H1 (cell line): ENCODE measurements around the gene AOPEP. TPM values are rescaled to one million over a fixed set of nuclear protein-coding genes. Genes with fewer than 3 reads are reported as not detected.

ENCODE experiments used
- CTCF ChIA-PET: fragments of 300-600 bp; sonication (Branson Sonifier 250); formaldehyde crosslinking; loops from one replicate; lab custom pipeline; 2021; ENCODE audit not compliant: partially characterized antibody; lab: Charles Lee
- POLR2A ChIA-PET: fragments of 300-600 bp; sonication (Branson Sonifier 250); formaldehyde crosslinking; loops from one replicate; lab custom pipeline; 2021; ENCODE audit warnings: inconsistent platforms; ENCODE audit not compliant: partially characterized antibody; lab: Charles Lee
- DNase-seq, 2 experiments: peaks; one replicate each; pipeline versions ENCODE4 v3.0.0 to v3.0.0-alpha.2; 2010 to 2022; ENCODE audit warnings: low spot score in 2 of 2, low read depth in 1 of 2, mixed read lengths in 1 of 2
- FAIRE-seq: peaks from 2 replicates; lab custom pipeline; 2011; peaks lifted over from hg19 to GRCh38; lab: Jason Lieb, UNC
- H2AFZ ChIP-seq: 2 replicates; pipeline ENCODE4 v1.8.1; 2012; ENCODE audit warnings: low read length, inconsistent platforms
- H2AK5ac ChIP-seq: 2 replicates; pipeline ENCODE4 v1.6.1; 2013; ENCODE audit warnings: low read depth, low read length
- H2BK120ac ChIP-seq: replicated peaks from 2 replicates; pipeline ENCODE3; 2013; ENCODE audit warnings: low read depth, low read length, inconsistent platforms
- H2BK12ac ChIP-seq: 2 replicates; pipeline ENCODE4 v1.6.1; 2013; ENCODE audit warnings: low read depth, low read length
- H2BK15ac ChIP-seq: 2 replicates; pipeline ENCODE4 v1.6.1; 2013; ENCODE audit warnings: low read length
- H2BK20ac ChIP-seq: 2 replicates; pipeline ENCODE4 v1.6.1; 2013; ENCODE audit warnings: low read length
- H2BK5ac ChIP-seq: 2 replicates; pipeline ENCODE4 v1.6.1; 2013; ENCODE audit warnings: low read depth, low read length
- H3K14ac ChIP-seq: 2 replicates; pipeline ENCODE4 v1.6.1; 2013; ENCODE audit warnings: inconsistent platforms; ENCODE audit not compliant: insufficient read length
- H3K18ac ChIP-seq: 2 replicates; pipeline ENCODE4 v1.6.1; 2013; ENCODE audit warnings: low read length; ENCODE audit errors: extremely low read depth
- H3K23ac ChIP-seq: 2 replicates; pipeline ENCODE4 v1.6.1; 2013; ENCODE audit warnings: inconsistent platforms; ENCODE audit not compliant: insufficient read length
- H3K23me2 ChIP-seq: 2 replicates; pipeline ENCODE4 v1.6.1; 2013; ENCODE audit warnings: low read depth, low read length
- H3K27ac ChIP-seq: 2 replicates; pipeline ENCODE4 v1.6.1; 2011; ENCODE audit warnings: low read depth, low read length, inconsistent platforms
- H3K27me3 ChIP-seq, 4 experiments: replicated peaks in 1 of 4; 1 replicate in 1 of 4; 2 replicates in 3 of 4; pipeline versions ENCODE4 v1.6.1 to v1.8.1; 2011 to 2013; ENCODE audit warnings: low read length in 3 of 4, mild to moderate bottlenecking in 3 of 4, inconsistent platforms in 2 of 4, mixed read lengths in 2 of 4, moderate library complexity in 1 of 4; ENCODE audit not compliant: control insufficient read depth in 3 of 4, insufficient read depth in 3 of 4; ENCODE audit errors: extremely low read depth in 1 of 4
- H3K36me3 ChIP-seq, 4 experiments: 2 replicates each; pipeline versions ENCODE4 v1.6.1 to v1.8.1; 2011 to 2013; ENCODE audit warnings: mild to moderate bottlenecking in 4 of 4, low read length in 3 of 4, moderate library complexity in 2 of 4, control low read depth in 1 of 4, inconsistent platforms in 1 of 4; ENCODE audit not compliant: insufficient read depth in 4 of 4, control insufficient read depth in 2 of 4
- H3K4ac ChIP-seq: replicated peaks from 2 replicates; pipeline ENCODE3; 2013; ENCODE audit warnings: low read length, low read depth, mixed read lengths, inconsistent platforms; ENCODE audit not compliant: insufficient read length
- H3K4me1 ChIP-seq, 4 experiments: replicated peaks in 1 of 4; 1 replicate in 1 of 4; 2 replicates in 3 of 4; pipeline versions ENCODE4 v1.6.1 to v1.8.1; 2011 to 2013; ENCODE audit warnings: low read length in 3 of 4, inconsistent platforms in 2 of 4, mixed read lengths in 1 of 4; ENCODE audit not compliant: insufficient read depth in 4 of 4, control insufficient read depth in 3 of 4
- H3K4me2 ChIP-seq, 2 experiments: 2 replicates each; pipeline versions ENCODE4 v1.6.1 to v1.8.1; 2011 to 2013; ENCODE audit warnings: low read depth in 2 of 2, low read length in 2 of 2, control low read depth in 1 of 2, inconsistent platforms in 1 of 2, mild to moderate bottlenecking in 1 of 2; ENCODE audit not compliant: insufficient read depth in 1 of 2
- H3K4me3 ChIP-seq, 4 experiments: fragments of 200-600, 300-600 bp in 1 of 4; sonication (generic), shearing (Covaris generic), sonication (Bioruptor Twin) in 1 of 4; 2 replicates each; pipeline versions ENCODE4 v1.5.1 to v1.8.1; 2011 to 2016; ENCODE audit warnings: low read length in 4 of 4, low read depth in 3 of 4, control low read depth in 2 of 4, inconsistent platforms in 2 of 4, mild to moderate bottlenecking in 2 of 4, mixed read lengths in 1 of 4, moderate library complexity in 1 of 4; ENCODE audit not compliant: insufficient read depth in 2 of 4; ENCODE audit errors: extremely low read depth in 1 of 4
- H3K56ac ChIP-seq: replicated peaks from 2 replicates; pipeline ENCODE3; 2013; ENCODE audit warnings: low read depth, mild to moderate bottlenecking, mixed read lengths, low read length, inconsistent platforms; ENCODE audit not compliant: insufficient read length
- H3K79me1 ChIP-seq: 2 replicates; pipeline ENCODE4 v1.6.1; 2013; ENCODE audit warnings: low read depth, low read length, control low read depth
- H3K79me2 ChIP-seq, 2 experiments: 2 replicates each; pipeline versions ENCODE4 v1.6.1 to v1.8.1; 2012 to 2013; ENCODE audit warnings: low read length in 2 of 2, mild to moderate bottlenecking in 2 of 2, inconsistent platforms in 1 of 2; ENCODE audit not compliant: insufficient read depth in 2 of 2, control insufficient read depth in 1 of 2
- H3K9ac ChIP-seq, 4 experiments: replicated peaks in 1 of 4; 1 replicate in 1 of 4; 2 replicates in 3 of 4; pipeline versions ENCODE4 v1.6.1 to v1.8.1; 2011 to 2013; ENCODE audit warnings: low read depth in 3 of 4, low read length in 3 of 4, control low read depth in 2 of 4, mild to moderate bottlenecking in 2 of 4, moderate library complexity in 2 of 4, inconsistent platforms in 1 of 4; ENCODE audit errors: extremely low read depth in 1 of 4
- H3K9me3 ChIP-seq, 2 experiments: 2 replicates each; pipeline versions ENCODE4 v1.6.1 to v1.8.1; 2012 to 2013; ENCODE audit warnings: mild to moderate bottlenecking in 2 of 2, moderate library complexity in 2 of 2, control low read depth in 1 of 2, inconsistent platforms in 1 of 2, low read depth in 1 of 2, low read length in 1 of 2, mixed read lengths in 1 of 2; ENCODE audit not compliant: insufficient read depth in 2 of 2
- H4K20me1 ChIP-seq, 2 experiments: replicated peaks in 1 of 2; 2 replicates each; pipeline versions ENCODE3 to v1.8.1; 2011 to 2013; ENCODE audit warnings: inconsistent platforms in 2 of 2, low read length in 2 of 2, mild to moderate bottlenecking in 1 of 2; ENCODE audit not compliant: insufficient read depth in 2 of 2, control insufficient read depth in 1 of 2
- H4K5ac ChIP-seq: 2 replicates; pipeline ENCODE4 v1.6.1; 2013; ENCODE audit warnings: low read length, low read depth, mixed read lengths, inconsistent platforms; ENCODE audit not compliant: insufficient read length
- H4K8ac ChIP-seq: 2 replicates; pipeline ENCODE4 v1.8.0; 2013; ENCODE audit warnings: mild to moderate bottlenecking, moderate library complexity, low read length, inconsistent platforms; ENCODE audit not compliant: insufficient read depth; ENCODE audit errors: extremely low read depth
- H4K91ac ChIP-seq: replicated peaks from 2 replicates; pipeline ENCODE3; 2013; ENCODE audit warnings: low read length, mixed read lengths, inconsistent platforms; ENCODE audit not compliant: insufficient read length
- HDAC2 ChIP-seq, 2 experiments: fragments of 300-600 bp in 1 of 2; sonication (generic) in 1 of 2; IDR thresholded peaks; 2 replicates each; pipeline ENCODE4 v1.6.1; 2011 to 2012; ENCODE audit warnings: low read depth in 2 of 2, low read length in 2 of 2, mild to moderate bottlenecking in 2 of 2, moderate library complexity in 2 of 2, borderline replicate concordance in 1 of 2, inconsistent platforms in 1 of 2
- JUN ChIP-seq: IDR thresholded peaks from 2 replicates; pipeline ENCODE4 v1.6.1; 2011; ENCODE audit warnings: low read depth, mild to moderate bottlenecking, improper control_type of control experiment, low read length
- KDM5A ChIP-seq: fragments of 200-600 bp; IDR thresholded peaks from 2 replicates; pipeline ENCODE4 v1.7.1; 2012; ENCODE audit warnings: mild to moderate bottlenecking, low read length, inconsistent platforms, mixed read lengths
- NRF1 ChIP-seq: IDR thresholded peaks from 2 replicates; pipeline ENCODE4 v1.6.1; 2011; ENCODE audit warnings: mild to moderate bottlenecking, low read depth, low read length, improper control_type of control experiment
- POU5F1 ChIP-seq: IDR thresholded peaks from 2 replicates; pipeline ENCODE4 v1.6.1; 2011; ENCODE audit warnings: low read depth, mild to moderate bottlenecking, low read length, moderate library complexity
- RNF2 ChIP-seq: fragments of 200-900, 300-1000 bp; sonication (generic); IDR thresholded peaks from 2 replicates; pipeline ENCODE4 v1.7.1; 2016; ENCODE audit warnings: borderline replicate concordance, low read depth, mild to moderate bottlenecking, antibody characterized with exemption, low read length; ENCODE audit not compliant: poor library complexity, severe bottlenecking; ENCODE audit errors: missing control alignments
- RXRA ChIP-seq: IDR thresholded peaks from 2 replicates; pipeline ENCODE4 v1.6.1; 2011; ENCODE audit warnings: low read depth, mild to moderate bottlenecking, low read length, moderate library complexity; ENCODE audit not compliant: insufficient read depth
- TAF7 ChIP-seq: optimal IDR thresholded peaks from 2 replicates; pipeline ENCODE3; 2011; ENCODE audit warnings: low read depth, mild to moderate bottlenecking, inconsistent platforms, low read length, moderate library complexity, borderline replicate concordance
- TEAD4 ChIP-seq: IDR thresholded peaks from 2 replicates; pipeline ENCODE4 v1.6.1; 2012; ENCODE audit warnings: low read depth, low read length, inconsistent platforms, mixed read lengths
- WGBS, 2 experiments: shearing (Covaris generic) in 1 of 2; methylation state at CpG; one replicate each; pipeline versions ENCODE4 v1.1.6 to v1.1.7; 2013 to 2015; ENCODE audit warnings: low lambda C conversion rate in 2 of 2, mixed read lengths in 2 of 2, inconsistent platforms in 1 of 2, low coverage in 1 of 2, missing lambda C conversion rate in 1 of 2; ENCODE audit not compliant: insufficient replicate concordance in 2 of 2, insufficient coverage in 1 of 2, insufficient read length in 1 of 2; ENCODE audit errors: extremely low coverage in 1 of 2, missing lambda C conversion rate in 1 of 2; 5-methylcytosine and 5-hydroxymethylcytosine counted together
- polyA plus RNA-seq, 7 experiments: library from polyadenylated mRNA; depleted of rRNA in 3 of 7; stranded (reverse) in 5 of 7; unstranded in 2 of 7; fragments of >200 nt in 5 of 7; fragments of 200-250 nt in 2 of 7; gene quantifications; 1 replicate in 5 of 7; 2 replicates in 1 of 7; 4 replicates in 1 of 7; pipeline versions ENCODE4 v1.2.1 to v1.2.3, GENCODE V29; 2011 to 2013; ENCODE audit warnings: missing spikeins in 2 of 7, mixed read lengths in 2 of 7
- total RNA-seq: library from RNA; stranded (reverse); fragmentation: NEBNext Ultra II Directional; extraction: Animal tissue kit (Norgen Biotek cat#: 25700); gene quantifications from 2 replicates; pipeline ENCODE4 v1.2.1, GENCODE V29; 2021
- TF ChIP-seq, protein P1 (sequence below), 3 experiments: IDR thresholded peaks; 1 replicate in 2 of 3; 2 replicates in 1 of 3; pipeline versions ENCODE4 v1.5.1 to v1.6.1; 2011; ENCODE audit warnings: low read length in 3 of 3, mild to moderate bottlenecking in 3 of 3, inconsistent platforms in 2 of 3, low read depth in 1 of 3, moderate library complexity in 1 of 3; ENCODE audit not compliant: insufficient read depth in 1 of 3; ENCODE audit errors: control extremely low read depth in 1 of 3

The AOPEP gene
- total and polyA plus RNA-seq, 2 of the 8 experiments (the other 6 are each of a cell fraction or from before 2014, with no cell fraction given) = 6.1 to 14.3 TPM

GRCh38 chr9:94771096-94771495, 44.6 kb downstream of the AOPEP start:
- no peak overlapping the region for H3K4me3 ChIP-seq
- H2BK15ac ChIP-seq = no peak overlapping the region
- DNase-seq (no peak), FAIRE-seq (no peak)
- no peak overlapping the region for H4K8ac ChIP-seq
- no peak overlapping the region for H3K23ac ChIP-seq
- H3K18ac ChIP-seq = no peak overlapping the region
- no peak overlapping the region for H3K9ac ChIP-seq
- no peak overlapping the region for H3K56ac ChIP-seq
- no peaks in the 10 kb centered on the region for H3K79me2 ChIP-seq
- peaks cover 0 to 3% (median 0%) of the 10 kb centered on the region in 4 experiments; a peak in 1 of 7 replicates for H3K4me1 ChIP-seq
- no peak overlapping the region for H2AFZ ChIP-seq
- H3K27me3 ChIP-seq = no peaks in the 10 kb centered on the region
- H2BK5ac ChIP-seq = no peak overlapping the region
- H3K4me2 ChIP-seq = no peak overlapping the region
- H3K27ac ChIP-seq = no peak overlapping the region
- H3K36me3 ChIP-seq = no peaks in the 10 kb centered on the region
- ChIA-PET CTCF (interaction anchor here (1.3 to 2.5 kb wide), 3 partner anchors 9 to 356 kb away, joined by 3 to 10 read pairs (median 5); no protein-coding TSS in a partner anchor), POLR2A (interaction anchor here (0.8 kb wide), 1 partner anchor 10 kb away, joined by 3 read pairs; no protein-coding TSS in a partner anchor)
- WGBS, 2 experiments = 92% methylated on average over 3 of the region's 3 CpGs; no CpG with 5 or more reads in 1 of the 2 experiments
- no peaks in the 10 kb centered on the region for H3K79me1 ChIP-seq
- H3K4ac ChIP-seq = no peak overlapping the region
- H3K14ac ChIP-seq = no peak overlapping the region
- H3K9me3 ChIP-seq = no peaks in the 10 kb centered on the region; a peak in 1 of 4 replicates
- H3K23me2 ChIP-seq = no peaks in the 10 kb centered on the region
- H2BK120ac ChIP-seq = no peak overlapping the region
- no peak overlapping the region for H2AK5ac ChIP-seq
- no peak overlapping the region for H2BK20ac ChIP-seq
- H2BK12ac ChIP-seq = no peak overlapping the region
- no peaks in the 10 kb centered on the region for H4K20me1 ChIP-seq
- no peak overlapping the region for H4K5ac ChIP-seq
- H4K91ac ChIP-seq = no peak overlapping the region
- TF ChIP-seq NRF1 = no peak
- no peak for TF ChIP-seq RXRA
- no peak for TF ChIP-seq JUN
- no peak for TF ChIP-seq KDM5A
- TF ChIP-seq TAF7 = no peak
- TF ChIP-seq, protein P1, sequence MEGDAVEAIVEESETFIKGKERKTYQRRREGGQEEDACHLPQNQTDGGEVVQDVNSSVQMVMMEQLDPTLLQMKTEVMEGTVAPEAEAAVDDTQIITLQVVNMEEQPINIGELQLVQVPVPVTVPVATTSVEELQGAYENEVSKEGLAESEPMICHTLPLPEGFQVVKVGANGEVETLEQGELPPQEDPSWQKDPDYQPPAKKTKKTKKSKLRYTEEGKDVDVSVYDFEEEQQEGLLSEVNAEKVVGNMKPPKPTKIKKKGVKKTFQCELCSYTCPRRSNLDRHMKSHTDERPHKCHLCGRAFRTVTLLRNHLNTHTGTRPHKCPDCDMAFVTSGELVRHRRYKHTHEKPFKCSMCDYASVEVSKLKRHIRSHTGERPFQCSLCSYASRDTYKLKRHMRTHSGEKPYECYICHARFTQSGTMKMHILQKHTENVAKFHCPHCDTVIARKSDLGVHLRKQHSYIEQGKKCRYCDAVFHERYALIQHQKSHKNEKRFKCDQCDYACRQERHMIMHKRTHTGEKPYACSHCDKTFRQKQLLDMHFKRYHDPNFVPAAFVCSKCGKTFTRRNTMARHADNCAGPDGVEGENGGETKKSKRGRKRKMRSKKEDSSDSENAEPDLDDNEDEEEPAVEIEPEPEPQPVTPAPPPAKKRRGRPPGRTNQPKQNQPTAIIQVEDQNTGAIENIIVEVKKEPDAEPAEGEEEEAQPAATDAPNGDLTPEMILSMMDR (IDR thresholded peaks at IDR 0.05; ENCODE audit: control extremely low read depth in 1 of 3, insufficient read depth in 1 of 3, low read depth in 1 of 3, low read length in 3 of 3) = no peak
- TF ChIP-seq POU5F1 = no peak
- no peak for TF ChIP-seq TEAD4
- TF ChIP-seq HDAC2 (IDR thresholded peaks at IDR 0.05; ENCODE audit: borderline replicate concordance in 1 of 2, low read depth in 2 of 2, low read length in 2 of 2) = no peak
- TF ChIP-seq RNF2 = no peak
